ENCODE data around the gene EYS. TPM values are rescaled to one million over a fixed set of nuclear protein-coding genes. Genes with fewer than 3 reads are reported as not detected.

Gene EYS
- total RNA-seq, 2 experiments from 2014 or later = not detected

DNA sequence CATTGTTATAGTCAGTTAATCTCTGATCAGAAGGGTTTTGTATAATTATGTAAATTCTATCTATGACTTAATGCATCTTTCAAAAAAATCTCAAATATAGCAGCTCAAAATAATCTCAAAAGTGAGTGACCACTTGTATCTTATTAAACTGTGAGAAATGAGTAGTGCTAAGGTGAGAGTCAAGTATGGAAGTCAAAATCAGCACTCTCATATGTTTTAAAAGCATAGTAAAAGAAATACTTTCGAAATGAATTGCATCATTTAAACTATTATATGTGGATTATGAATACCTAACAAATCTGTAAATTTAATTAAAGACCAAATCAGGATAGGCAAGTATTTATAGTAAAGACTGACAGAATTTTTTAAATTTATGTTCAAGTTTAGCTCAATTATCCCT lies 1425.9 kb downstream of the EYS start:
- Histone ChIP-seq H3K4me1 (ENCODE audit: insufficient read depth, low read length) (no peaks in the 10 kb centered on the region), H3K4me3 (ENCODE audit: low read length) (no peak overlapping the region), H3K27ac (ENCODE audit: low read depth in 1 of 2, low read length in 2 of 2) (no peak overlapping the region), H3K9me3 (ENCODE audit: control insufficient read depth in 1 of 2, insufficient read depth in 1 of 2, low read length in 2 of 2) (no peaks in the 10 kb centered on the region), H3K27me3 (ENCODE audit: control insufficient read depth in 1 of 2, insufficient read depth in 2 of 2, low read length in 2 of 2) (no peaks in the 10 kb centered on the region), H3K36me3 (ENCODE audit: insufficient read depth, low read length) (no peaks in the 10 kb centered on the region)
- TF ChIP-seq, protein P1, sequence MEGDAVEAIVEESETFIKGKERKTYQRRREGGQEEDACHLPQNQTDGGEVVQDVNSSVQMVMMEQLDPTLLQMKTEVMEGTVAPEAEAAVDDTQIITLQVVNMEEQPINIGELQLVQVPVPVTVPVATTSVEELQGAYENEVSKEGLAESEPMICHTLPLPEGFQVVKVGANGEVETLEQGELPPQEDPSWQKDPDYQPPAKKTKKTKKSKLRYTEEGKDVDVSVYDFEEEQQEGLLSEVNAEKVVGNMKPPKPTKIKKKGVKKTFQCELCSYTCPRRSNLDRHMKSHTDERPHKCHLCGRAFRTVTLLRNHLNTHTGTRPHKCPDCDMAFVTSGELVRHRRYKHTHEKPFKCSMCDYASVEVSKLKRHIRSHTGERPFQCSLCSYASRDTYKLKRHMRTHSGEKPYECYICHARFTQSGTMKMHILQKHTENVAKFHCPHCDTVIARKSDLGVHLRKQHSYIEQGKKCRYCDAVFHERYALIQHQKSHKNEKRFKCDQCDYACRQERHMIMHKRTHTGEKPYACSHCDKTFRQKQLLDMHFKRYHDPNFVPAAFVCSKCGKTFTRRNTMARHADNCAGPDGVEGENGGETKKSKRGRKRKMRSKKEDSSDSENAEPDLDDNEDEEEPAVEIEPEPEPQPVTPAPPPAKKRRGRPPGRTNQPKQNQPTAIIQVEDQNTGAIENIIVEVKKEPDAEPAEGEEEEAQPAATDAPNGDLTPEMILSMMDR (IDR thresholded peaks at IDR 0.05) = no peak
- POLR2A ChIA-PET = no interaction called here
- Mint-ChIP-seq H3K9me3 (no peaks in the 10 kb centered on the region), H3K36me3 (ENCODE audit: low read depth) (no peaks in the 10 kb centered on the region), H3K4me3 (no peak overlapping the region), H3K27me3 (no peaks in the 10 kb centered on the region), H3K27ac (no peak overlapping the region), H3K4me1 (ENCODE audit: low read depth) (no peaks in the 10 kb centered on the region)
- intact Hi-C loops (cut with DNase I, micrococcal nuclease) = no loop called here
- DNase-seq (no peak), ATAC-seq (ENCODE audit: poor library complexity) (no peak)
- CTCF ChIA-PET = no interaction called here

GRCh38 chr6:64280569-64280968 lies 1426.5 kb downstream of the EYS start:
- Histone ChIP-seq H3K4me1 (ENCODE audit: insufficient read depth, low read length) (no peaks in the 10 kb centered on the region), H3K9me3 (ENCODE audit: control insufficient read depth in 1 of 2, insufficient read depth in 1 of 2, low read length in 2 of 2) (peaks cover 0 to 1% of the 10 kb centered on the region in 2 experiments), H3K4me3 (ENCODE audit: low read length) (no peak overlapping the region), H3K27ac (ENCODE audit: low read depth in 1 of 2, low read length in 2 of 2) (no peak overlapping the region), H3K36me3 (ENCODE audit: insufficient read depth, low read length) (no peaks in the 10 kb centered on the region), H3K27me3 (ENCODE audit: control insufficient read depth in 1 of 2, insufficient read depth in 2 of 2, low read length in 2 of 2) (no peaks in the 10 kb centered on the region)
- DNase-seq (no peak), ATAC-seq (ENCODE audit: poor library complexity) (no peak)
- Mint-ChIP-seq H3K9me3 (no peaks in the 10 kb centered on the region), H3K4me1 (ENCODE audit: low read depth) (no peaks in the 10 kb centered on the region), H3K36me3 (ENCODE audit: low read depth) (no peaks in the 10 kb centered on the region), H3K27me3 (no peaks in the 10 kb centered on the region), H3K4me3 (no peak overlapping the region), H3K27ac (no peak overlapping the region)
- CTCF ChIA-PET = no interaction called here
- intact Hi-C loops (cut with DNase I, micrococcal nuclease) = no loop called here
- POLR2A ChIA-PET = no interaction called here
- TF ChIP-seq, protein P1 (IDR thresholded peaks at IDR 0.05) = no peak

GRCh38 chr6:64270083-64270482 lies 1436.9 kb downstream of the EYS start:
- Mint-ChIP-seq H3K9me3 (peaks cover 7% of the 10 kb centered on the region), H3K27ac (no peak overlapping the region), H3K4me3 (no peak overlapping the region), H3K36me3 (ENCODE audit: low read depth) (no peaks in the 10 kb centered on the region), H3K27me3 (no peaks in the 10 kb centered on the region), H3K4me1 (ENCODE audit: low read depth) (no peaks in the 10 kb centered on the region)
- Histone ChIP-seq H3K27ac (ENCODE audit: low read depth in 1 of 2, low read length in 2 of 2) (no peak overlapping the region), H3K4me3 (ENCODE audit: low read length) (no peak overlapping the region), H3K27me3 (ENCODE audit: control insufficient read depth in 1 of 2, insufficient read depth in 2 of 2, low read length in 2 of 2) (no peaks in the 10 kb centered on the region), H3K9me3 (ENCODE audit: control insufficient read depth in 1 of 2, insufficient read depth in 1 of 2, low read length in 2 of 2) (peaks cover 0 to 4% of the 10 kb centered on the region in 2 experiments), H3K36me3 (ENCODE audit: insufficient read depth, low read length) (no peaks in the 10 kb centered on the region), H3K4me1 (ENCODE audit: insufficient read depth, low read length) (no peaks in the 10 kb centered on the region)
- POLR2A ChIA-PET = no interaction called here
- TF ChIP-seq, protein P1 (IDR thresholded peaks at IDR 0.05) = no peak
- ATAC-seq (ENCODE audit: poor library complexity) (no peak), DNase-seq (no peak)
- intact Hi-C loops (cut with DNase I, micrococcal nuclease) = no loop called here
- CTCF ChIA-PET = no interaction called here
